IMR-90 (cell line): Measurements from ENCODE around the gene MSL3. TPM values are rescaled to one million over a fixed set of nuclear protein-coding genes. Genes with fewer than 3 reads are reported as not detected.

Source experiments
- ATAC-seq: fragments of 200-7000 bp; cut with Tn5 transposase; 2 replicates; pipeline ENCODE4 v1.9.1; 2020; ENCODE audit warnings: low read depth, mild to moderate bottlenecking, moderate library complexity
- BruUV-seq: library from RNA; stranded (reverse); fragments of 400-500 nt; replicated peaks from 2 replicates; lab custom pipeline; 2021; lab: Mats Ljungman, UMichigan
- CTCF ChIA-PET: fragments of 300-600 bp; formaldehyde crosslinking; extraction: SDS; loops from one replicate; lab custom pipeline; 2021; ENCODE audit warnings: antibody characterized with exemption; lab: Yijun Ruan, JAX
- POLR2A ChIA-PET: fragments of 300-600 bp; sonication (Branson Sonifier 250); formaldehyde crosslinking; loops from one replicate; lab custom pipeline; 2022; ENCODE audit warnings: antibody characterized with exemption; ENCODE audit not compliant: unreplicated experiment; lab: Charles Lee
- DNase-seq: peaks from one replicate; pipeline ENCODE4 v3.0.0; 2013
- H2AFZ ChIP-seq: replicated peaks from 2 replicates; pipeline ENCODE3; 2013; ENCODE audit warnings: low read length, mild to moderate bottlenecking; ENCODE audit not compliant: poor library complexity
- H2AK5ac ChIP-seq: 2 replicates; pipeline ENCODE4 v1.6.1; 2013; ENCODE audit warnings: low read depth, low read length, inconsistent platforms
- H2AK9ac ChIP-seq: replicated peaks from 2 replicates; pipeline ENCODE3; 2013; ENCODE audit warnings: mild to moderate bottlenecking, low read depth, low read length, moderate library complexity; ENCODE audit not compliant: poor library complexity
- H2BK120ac ChIP-seq: 2 replicates; pipeline ENCODE4 v1.6.1; 2013; ENCODE audit warnings: low read depth, low read length, inconsistent platforms
- H2BK15ac ChIP-seq: 3 replicates; pipeline ENCODE4 v1.6.1; 2013; ENCODE audit warnings: low read depth, low read length, inconsistent platforms
- H2BK20ac ChIP-seq: 2 replicates; pipeline ENCODE4 v1.6.1; 2013; ENCODE audit warnings: low read depth, mild to moderate bottlenecking, inconsistent platforms, low read length, moderate library complexity
- H2BK5ac ChIP-seq: 2 replicates; pipeline ENCODE4 v1.6.1; 2013; ENCODE audit warnings: mild to moderate bottlenecking, low read depth, low read length, inconsistent platforms; ENCODE audit not compliant: poor library complexity, severe bottlenecking
- H3K14ac ChIP-seq: replicated peaks from 2 replicates; pipeline ENCODE4 v1.6.1; 2013; ENCODE audit warnings: low read depth, low read length, inconsistent platforms
- H3K18ac ChIP-seq: 2 replicates; pipeline ENCODE4 v1.6.1; 2013; ENCODE audit warnings: low read depth, low read length, control low read depth
- H3K23ac ChIP-seq: 2 replicates; pipeline ENCODE4 v1.6.1; 2013; ENCODE audit warnings: low read depth, low read length, inconsistent platforms
- H3K27ac ChIP-seq: 2 replicates; pipeline ENCODE4 v1.5.1; 2013; ENCODE audit warnings: mild to moderate bottlenecking, control low read depth, low read length; ENCODE audit not compliant: insufficient read depth
- H3K27me3 ChIP-seq: 2 replicates; pipeline ENCODE4 v1.6.1; 2013; ENCODE audit warnings: low read length; ENCODE audit not compliant: control insufficient read depth, insufficient read depth
- H3K36me3 ChIP-seq: 2 replicates; pipeline ENCODE4 v1.6.1; 2013; ENCODE audit warnings: low read length, mixed read lengths; ENCODE audit not compliant: control insufficient read depth, insufficient read depth
- H3K4ac ChIP-seq: 2 replicates; pipeline ENCODE4 v1.6.1; 2013; ENCODE audit warnings: low read depth, low read length, inconsistent platforms
- H3K4me1 ChIP-seq: 2 replicates; pipeline ENCODE4 v1.6.1; 2013; ENCODE audit warnings: low read length, mixed read lengths; ENCODE audit not compliant: control insufficient read depth, insufficient read depth
- H3K4me2 ChIP-seq: 2 replicates; pipeline ENCODE4 v1.6.1; 2013; ENCODE audit warnings: low read depth, mild to moderate bottlenecking, control low read depth, low read length, moderate library complexity
- H3K4me3 ChIP-seq: 2 replicates; pipeline ENCODE4 v1.5.1; 2013; ENCODE audit warnings: low read depth, mild to moderate bottlenecking, control low read depth, low read length, moderate library complexity; ENCODE audit not compliant: insufficient read depth
- H3K56ac ChIP-seq: 2 replicates; pipeline ENCODE4 v1.6.1; 2013; ENCODE audit warnings: low read length, inconsistent platforms; ENCODE audit not compliant: insufficient read depth; ENCODE audit errors: extremely low read depth
- H3K79me1 ChIP-seq, 2 experiments: 2 replicates each; pipeline ENCODE4 v1.6.1; 2013; ENCODE audit warnings: low read length in 2 of 2, inconsistent platforms in 1 of 2, low read depth in 1 of 2
- H3K9ac ChIP-seq: 2 replicates; pipeline ENCODE4 v1.6.1; 2013; ENCODE audit warnings: low read depth, low read length, control low read depth
- H3K9me1 ChIP-seq: 2 replicates; pipeline ENCODE4 v1.6.1; 2013; ENCODE audit warnings: low read length, inconsistent platforms; ENCODE audit not compliant: insufficient read depth
- H3K9me3 ChIP-seq: 2 replicates; pipeline ENCODE4 v1.6.1; 2013; ENCODE audit warnings: low read length; ENCODE audit not compliant: control insufficient read depth, insufficient read depth
- H4K20me1 ChIP-seq: 2 replicates; pipeline ENCODE4 v1.6.1; 2013; ENCODE audit warnings: low read length, inconsistent platforms; ENCODE audit not compliant: insufficient read depth
- H4K5ac ChIP-seq: 2 replicates; pipeline ENCODE4 v1.6.1; 2013; ENCODE audit warnings: mild to moderate bottlenecking, low read depth, low read length, control low read depth
- H4K8ac ChIP-seq, 2 experiments: 2 replicates each; pipeline ENCODE4 v1.6.1; 2013; ENCODE audit warnings: low read depth in 2 of 2, low read length in 2 of 2, control low read depth in 1 of 2, inconsistent platforms in 1 of 2
- H4K91ac ChIP-seq: 2 replicates; pipeline ENCODE4 v1.6.1; 2013; ENCODE audit warnings: low read depth, low read length, inconsistent platforms; ENCODE audit not compliant: insufficient read depth
- BHLHE40 ChIP-seq: fragments of 150-350 bp; IDR thresholded peaks from 2 replicates; pipeline ENCODE4 v1.6.1; 2016; ENCODE audit warnings: mild to moderate bottlenecking, low read depth, low read length
- CEBPB ChIP-seq: IDR thresholded peaks from 2 replicates; pipeline ENCODE4 v1.6.1; 2012; ENCODE audit warnings: low read depth, low read length, improper control_type of control experiment
- CHD1 ChIP-seq: IDR thresholded peaks from 2 replicates; pipeline ENCODE4 v1.6.1; 2012; ENCODE audit warnings: low read depth, low read length, improper control_type of control experiment
- ELK1 ChIP-seq: fragments of 150-350 bp; IDR thresholded peaks from 2 replicates; pipeline ENCODE4 v1.6.1; 2016; ENCODE audit warnings: low read depth, mild to moderate bottlenecking, low read length, moderate library complexity, borderline replicate concordance
- FOS ChIP-seq: fragments of 150-350 bp; IDR thresholded peaks from 2 replicates; pipeline ENCODE4 v1.6.1; 2016; ENCODE audit warnings: low read depth, low read length
- MAFK ChIP-seq: IDR thresholded peaks from 2 replicates; pipeline ENCODE4 v1.6.1; 2012; ENCODE audit warnings: low read depth, low read length, improper control_type of control experiment
- MAZ ChIP-seq: IDR thresholded peaks from 2 replicates; pipeline ENCODE4 v1.6.1; 2012; ENCODE audit warnings: low read depth, mild to moderate bottlenecking, low read length, improper control_type of control experiment, moderate library complexity, borderline replicate concordance
- MXI1 ChIP-seq: IDR thresholded peaks from 2 replicates; pipeline ENCODE4 v1.6.1; 2012; ENCODE audit warnings: low read depth, mild to moderate bottlenecking, low read length, moderate library complexity, borderline replicate concordance
- NFE2L2 ChIP-seq: fragments of 150-350 bp; IDR thresholded peaks from 2 replicates; pipeline ENCODE4 v1.6.1; 2016; ENCODE audit warnings: low read depth, mild to moderate bottlenecking, low read length
- POLR2A ChIP-seq: IDR thresholded peaks from 2 replicates; pipeline ENCODE4 v1.6.1; 2012; ENCODE audit warnings: mild to moderate bottlenecking, low read depth, low read length
- RAD21 ChIP-seq: IDR thresholded peaks from 2 replicates; pipeline ENCODE4 v1.6.1; 2012; ENCODE audit warnings: low read length, improper control_type of control experiment
- RCOR1 ChIP-seq: IDR thresholded peaks from 2 replicates; pipeline ENCODE4 v1.6.1; 2012; ENCODE audit warnings: mild to moderate bottlenecking, low read length, improper control_type of control experiment; ENCODE audit not compliant: insufficient replicate concordance
- RFX5 ChIP-seq: IDR thresholded peaks from 2 replicates; pipeline ENCODE4 v1.8.0; 2012; ENCODE audit warnings: low read depth, mild to moderate bottlenecking, low read length, moderate library complexity
- SMC3 ChIP-seq: fragments of 150-350 bp; IDR thresholded peaks from 2 replicates; pipeline ENCODE4 v1.6.1; 2016; ENCODE audit warnings: low read depth, mild to moderate bottlenecking, antibody characterized with exemption, low read length, moderate library complexity
- USF2 ChIP-seq: fragments of 150-350 bp; IDR thresholded peaks from 2 replicates; pipeline ENCODE4 v1.6.1; 2017; ENCODE audit warnings: mild to moderate bottlenecking, antibody characterized with exemption, low read length, low read depth
- WGBS, 2 experiments: methylation state at CpG; one replicate each; pipeline versions ENCODE4 v1.1.5 to v1.1.7; 2013; ENCODE audit warnings: missing lambda C conversion rate in 2 of 2; ENCODE audit not compliant: insufficient read length in 1 of 2; ENCODE audit errors: extremely low coverage in 2 of 2; 5-methylcytosine and 5-hydroxymethylcytosine counted together
- dilution Hi-C: fragments of 300-500 bp; cut with HindIII; formaldehyde crosslinking; loops from one replicate; pipeline ENCODE4 v1.14.3; 2018; ENCODE audit warnings: low sequenced_read_pairs; ENCODE audit not compliant: unreplicated experiment
- in situ Hi-C: fragments of 300-500 bp; cut with MboI; formaldehyde crosslinking; loops from 3 replicates; pipeline ENCODE4 v1.14.3; 2019; ENCODE audit warnings: low sequenced_read_pairs, inconsistent platforms, mixed read lengths
- intact Hi-C: fragments of 100-400 bp; cut with micrococcal nuclease; formaldehyde crosslinking; loops from 2 replicates; pipeline ENCODE4 v1.10.0; 2022
- polyA plus RNA-seq, 3 experiments: library from polyadenylated mRNA; depleted of rRNA; stranded (reverse); fragments of >200 nt; gene quantifications; 2 replicates each; pipeline ENCODE4 v1.2.3, GENCODE V29; 2012; ENCODE audit warnings: low replicate concordance in 1 of 3
- total RNA-seq: library from RNA; depleted of rRNA; stranded (reverse); fragments of >200 nt; gene quantifications from 2 replicates; pipeline ENCODE4 v1.2.3, GENCODE V29; 2012
- TF ChIP-seq, protein P1 (sequence below): conservative IDR thresholded peaks from 2 replicates; pipeline ENCODE4 v1.5.1; 2012; ENCODE audit warnings: mild to moderate bottlenecking, low read depth, low read length, improper control_type of control experiment

Gene MSL3
- total and polyA plus RNA-seq, 2 of the 4 experiments (the other 2 are of a cell fraction), result 19.6 to 21.3 TPM

- ChIA-PET CTCF (no interaction called here), POLR2A (no interaction called here)
- no TSS peak for BruUV-seq
- no peak overlapping the region for H3K27ac ChIP-seq
- no peaks in the 10 kb centered on the region for H4K20me1 ChIP-seq
- dilution Hi-C loops (no loop called here), intact Hi-C loops (no loop called here), in situ Hi-C loops (no loop called here)
- H3K79me1 ChIP-seq, result no peaks in the 10 kb centered on the region
- no peaks in the 10 kb centered on the region for H3K9me1 ChIP-seq
- no peaks in the 10 kb centered on the region for H3K4me1 ChIP-seq
- H2BK20ac ChIP-seq, result no peak overlapping the region
- no peak overlapping the region for H2BK5ac ChIP-seq
- H3K4me3 ChIP-seq, result no peak overlapping the region
- H2AK9ac ChIP-seq, result no peak overlapping the region
- no peak overlapping the region for H2BK15ac ChIP-seq
- H3K18ac ChIP-seq, result no peak overlapping the region
- H3K4me2 ChIP-seq, result no peak overlapping the region
- no peak overlapping the region for H3K23ac ChIP-seq
- 100% methylated on average over 1 of the region's 3 CpGs; no CpG with 5 or more reads in 1 of the 2 experiments for WGBS, 2 experiments
- H3K4ac ChIP-seq, result no peak overlapping the region
- no peak overlapping the region for H2BK120ac ChIP-seq
- peaks cover 4% of the 10 kb centered on the region for H3K27me3 ChIP-seq
- H2AFZ ChIP-seq, result no peak overlapping the region
- no peak overlapping the region for H3K9ac ChIP-seq
- ATAC-seq, result no peak
- H2AK5ac ChIP-seq, result no peak overlapping the region
- TF ChIP-seq NFE2L2, result no peak
- TF ChIP-seq POLR2A, result no peak
- no peak for TF ChIP-seq CEBPB
- TF ChIP-seq BHLHE40, result no peak
- TF ChIP-seq ELK1, result no peak
- no peak for TF ChIP-seq SMC3
- TF ChIP-seq MAFK, result no peak
- TF ChIP-seq MXI1, result no peak
- TF ChIP-seq FOS, result no peak
- no peak for TF ChIP-seq RFX5
- TF ChIP-seq RCOR1, result no peak
- no peak for TF ChIP-seq CHD1
- TF ChIP-seq, protein P1, sequence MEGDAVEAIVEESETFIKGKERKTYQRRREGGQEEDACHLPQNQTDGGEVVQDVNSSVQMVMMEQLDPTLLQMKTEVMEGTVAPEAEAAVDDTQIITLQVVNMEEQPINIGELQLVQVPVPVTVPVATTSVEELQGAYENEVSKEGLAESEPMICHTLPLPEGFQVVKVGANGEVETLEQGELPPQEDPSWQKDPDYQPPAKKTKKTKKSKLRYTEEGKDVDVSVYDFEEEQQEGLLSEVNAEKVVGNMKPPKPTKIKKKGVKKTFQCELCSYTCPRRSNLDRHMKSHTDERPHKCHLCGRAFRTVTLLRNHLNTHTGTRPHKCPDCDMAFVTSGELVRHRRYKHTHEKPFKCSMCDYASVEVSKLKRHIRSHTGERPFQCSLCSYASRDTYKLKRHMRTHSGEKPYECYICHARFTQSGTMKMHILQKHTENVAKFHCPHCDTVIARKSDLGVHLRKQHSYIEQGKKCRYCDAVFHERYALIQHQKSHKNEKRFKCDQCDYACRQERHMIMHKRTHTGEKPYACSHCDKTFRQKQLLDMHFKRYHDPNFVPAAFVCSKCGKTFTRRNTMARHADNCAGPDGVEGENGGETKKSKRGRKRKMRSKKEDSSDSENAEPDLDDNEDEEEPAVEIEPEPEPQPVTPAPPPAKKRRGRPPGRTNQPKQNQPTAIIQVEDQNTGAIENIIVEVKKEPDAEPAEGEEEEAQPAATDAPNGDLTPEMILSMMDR, result no peak
- TF ChIP-seq RAD21, result no peak
- TF ChIP-seq USF2, result no peak
- no peak for TF ChIP-seq MAZ
- no peak for DNase-seq
- no peak overlapping the region for H4K91ac ChIP-seq
- H3K56ac ChIP-seq, result no peak overlapping the region
- H3K9me3 ChIP-seq, result no peaks in the 10 kb centered on the region
- no peaks in the 10 kb centered on the region for H3K36me3 ChIP-seq
- H3K14ac ChIP-seq, result no peak overlapping the region
- H4K8ac ChIP-seq, result no peak overlapping the region
- H4K5ac ChIP-seq, result no peak overlapping the region
These were observed 17.2 kb upstream of the MSL3 start for GRCh38 chrX:11740794-11741193.
